GM19238 (cell line): ENCODE results near the gene IFRD1.
"Not testable (repeated sequence)": the region's sequence is repeated elsewhere in the genome, so short reads cannot be mapped to it uniquely, and the experiment has no call there.

Source experiments
- DNase-seq: peaks from one replicate; pipeline ENCODE4 v3.0.0; 2011; ENCODE audit warnings: low spot score; ENCODE audit not compliant: insufficient read length

IFRD1 gene

DNA sequence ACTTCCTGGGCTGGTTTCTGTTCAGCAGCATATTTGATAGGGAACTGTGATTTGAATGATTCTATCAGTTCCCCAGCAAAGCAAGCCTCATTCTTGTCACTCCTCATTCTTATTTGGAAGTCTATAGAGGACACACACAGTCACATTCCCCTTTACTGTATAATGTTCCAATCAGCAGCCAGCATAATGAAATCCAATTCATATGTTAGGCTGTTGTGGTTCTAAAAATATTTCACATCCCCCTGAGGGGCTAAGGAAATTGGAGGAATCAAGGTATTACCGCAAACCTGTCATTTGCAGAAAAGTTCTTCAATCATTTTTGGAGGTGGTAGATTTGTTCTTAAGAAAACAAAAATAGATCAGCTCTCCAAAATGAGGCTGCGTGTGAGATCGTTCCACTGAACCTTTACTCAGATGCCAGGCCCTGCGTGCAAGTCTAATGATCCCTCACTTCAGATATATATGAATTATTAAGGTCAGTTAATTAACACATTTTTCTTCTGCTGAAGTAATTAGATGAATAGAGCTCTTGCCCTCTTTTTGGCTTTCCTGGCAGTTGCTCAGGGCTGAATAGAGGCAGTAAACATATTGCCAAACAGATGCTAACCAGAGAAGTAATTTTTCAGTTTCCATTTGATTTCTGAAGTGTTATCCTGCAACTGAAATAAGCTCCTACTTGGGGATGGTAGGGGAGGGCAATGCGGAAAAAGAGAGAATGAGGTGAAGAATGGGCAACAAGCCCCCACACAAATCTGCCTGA lies 62.4 kb downstream of the IFRD1 start:
- DNase-seq: no peak

DNA sequence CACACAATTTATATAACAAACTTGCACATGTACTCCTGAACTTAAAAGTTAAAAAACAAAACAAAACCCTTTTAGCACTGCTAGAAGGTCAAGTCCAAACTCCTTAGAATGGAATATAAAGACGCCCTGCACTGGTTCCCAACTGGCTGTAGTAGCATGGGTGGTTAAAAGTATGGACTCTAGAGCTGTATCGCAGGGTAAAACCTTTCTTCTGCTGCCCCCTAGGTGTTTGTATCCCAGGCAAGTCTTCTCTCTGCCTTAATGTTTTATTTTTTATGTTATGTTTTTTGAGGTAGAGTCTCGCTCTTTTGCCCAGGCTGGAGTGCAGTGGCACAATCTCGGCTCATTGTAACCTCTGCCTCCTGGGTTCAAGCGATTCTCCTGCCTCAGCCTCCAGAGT lies 65.7 kb downstream of the IFRD1 start:
- DNase-seq: no peak

DNA sequence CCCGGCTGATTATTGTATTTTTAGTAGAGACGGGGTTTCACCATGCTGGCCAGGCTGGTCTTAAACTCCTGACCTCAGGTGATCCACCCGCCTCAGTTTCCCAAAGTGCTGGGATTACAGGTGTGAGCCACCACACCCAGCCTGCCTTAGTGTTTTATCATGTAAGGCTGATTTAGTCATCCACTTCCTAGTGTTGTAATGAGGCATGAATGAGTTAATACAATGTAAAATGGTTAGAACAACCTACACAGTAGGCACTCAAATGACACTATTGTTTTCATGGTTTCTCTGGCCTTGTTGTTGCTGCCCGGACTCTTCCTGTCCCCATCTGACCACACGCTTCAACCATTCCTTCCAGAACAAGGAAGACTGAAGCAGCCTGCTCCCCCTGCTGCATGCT lies 66.2 kb downstream of the IFRD1 start:
- DNase-seq: not testable (repeated sequence)

DNA sequence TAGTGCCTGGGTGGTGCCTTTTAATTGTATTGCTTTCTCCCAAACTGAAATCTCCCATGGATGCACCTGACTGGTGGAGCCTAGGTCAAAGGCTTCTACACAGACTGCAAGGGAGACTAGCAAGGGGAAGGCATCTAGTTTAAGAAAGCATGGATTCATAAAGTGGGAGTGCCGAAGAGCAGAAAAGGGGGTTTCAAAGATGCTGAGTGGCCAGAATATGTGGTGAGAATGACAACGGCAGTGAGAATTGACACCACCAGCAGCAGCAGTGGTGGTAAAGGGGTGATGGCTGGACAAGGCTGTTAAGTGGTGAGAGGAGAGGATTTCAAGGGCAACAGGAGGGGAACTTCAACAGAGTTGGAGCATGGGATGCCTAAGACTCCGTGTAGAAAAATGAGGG lies 67.2 kb downstream of the IFRD1 start:
- no peak for DNase-seq

DNA sequence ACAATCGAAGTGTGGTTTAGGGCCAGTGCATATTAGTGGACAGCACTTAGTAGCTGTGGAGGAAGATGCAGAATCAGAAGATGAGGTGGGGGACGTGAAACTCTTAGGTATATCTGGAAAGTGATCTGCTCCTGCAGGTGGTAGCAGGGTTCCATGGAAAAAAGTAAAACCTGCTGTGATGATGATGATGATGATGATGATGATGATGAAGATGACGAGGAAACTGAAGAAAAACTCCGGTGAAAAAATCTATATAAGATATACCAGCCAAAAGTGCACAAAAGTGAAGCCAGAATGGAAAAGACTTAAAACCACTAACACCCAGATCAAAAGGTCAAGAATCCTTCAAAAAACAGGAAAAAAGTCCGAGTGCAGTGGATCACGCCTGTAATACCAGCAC lies 70.5 kb downstream of the IFRD1 start:
- DNase-seq: no peak

DNA sequence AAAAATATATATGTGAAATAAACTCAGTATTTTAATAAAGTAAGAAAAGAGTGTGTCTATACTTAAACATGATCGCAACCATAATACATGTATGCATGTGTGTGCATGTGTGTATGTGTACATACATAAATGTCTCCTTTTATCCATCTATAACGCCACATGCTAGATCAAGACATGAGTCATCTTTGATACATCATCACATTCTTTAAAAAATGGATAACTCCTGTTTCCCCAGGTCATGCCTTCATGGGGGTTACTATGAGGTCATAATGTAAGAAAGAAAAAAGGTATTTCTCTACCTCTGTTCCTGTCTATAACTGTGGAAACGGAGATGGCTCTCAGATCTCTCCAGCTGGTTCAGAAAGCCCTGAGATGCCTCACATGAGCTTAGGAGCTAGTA lies 71.7 kb downstream of the IFRD1 start:
- no peak for DNase-seq

DNA sequence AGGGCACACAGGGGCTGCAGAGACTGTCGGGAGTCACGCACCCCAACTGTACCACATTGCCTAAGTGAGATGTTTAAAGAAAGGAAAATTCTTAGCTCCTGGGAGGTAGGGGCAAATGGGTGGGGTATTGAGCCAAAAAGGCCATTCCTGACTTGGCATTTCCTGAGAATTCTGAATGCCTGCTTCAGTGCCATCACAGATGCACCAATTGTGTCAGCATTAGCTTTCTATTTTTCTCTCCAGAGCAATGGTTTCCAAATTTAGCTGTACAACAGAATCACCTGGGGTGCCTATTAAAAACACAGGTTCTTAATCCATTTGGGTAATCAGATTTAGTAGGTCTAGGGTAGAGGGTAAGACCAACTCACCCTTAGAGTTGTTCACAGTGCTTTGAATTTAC lies 73.6 kb downstream of the IFRD1 start:
- no peak for DNase-seq
